Right lobe of liver (tissue), 6 donors: Measurements from ENCODE around the gene LRRC31. TPM values are rescaled to one million over a fixed set of nuclear protein-coding genes. Genes with fewer than 3 reads are reported as not detected.
A peak's percentile ranks its signal among the peaks of the same experiment; 100 is the strongest.

Experiments
- ATAC-seq, 4 donors: fragments of 200-7000 bp; cut with Tn5 transposase; one replicate each; pipeline ENCODE4 v1.9.1; 2020; ENCODE audit warnings: mild to moderate bottlenecking in 4 of 4, moderate library complexity in 4 of 4
- DNase-seq, 3 donors: peaks; one replicate each; pipeline ENCODE4 v3.0.0-alpha.2; 2020
- H3K27ac ChIP-seq, 3 donors: fragments of 200-600 bp; one replicate each; pipeline ENCODE4 v1.8.0; 2022
- H3K27me3 ChIP-seq, 2 donors: fragments of 200-600 bp; one replicate each; pipeline ENCODE4 v1.8.0; 2022
- H3K36me3 ChIP-seq, 4 donors: fragments of 200-600 bp; sonication (generic) in 1 of 4; one replicate each; pipeline versions ENCODE4 v1.5.1 to v1.8.0; 2017 to 2022; ENCODE audit warnings: control low read depth in 1 of 4
- H3K4me1 ChIP-seq, 4 donors: fragments of 200-600 bp; sonication (generic) in 1 of 4; one replicate each; pipeline versions ENCODE4 v1.5.1 to v1.8.0; 2017 to 2022; ENCODE audit warnings: control low read depth in 1 of 4
- H3K4me3 ChIP-seq, 3 donors: fragments of 200-600 bp; one replicate each; pipeline ENCODE4 v1.8.0; 2022
- H3K9me3 ChIP-seq, 4 donors: fragments of 200-600 bp; sonication (generic) in 1 of 4; one replicate each; pipeline versions ENCODE4 v1.5.1 to v1.8.0; 2017 to 2022; ENCODE audit warnings: control low read depth in 1 of 4
- POLR2A ChIP-seq: fragments of 450-650 bp; IDR thresholded peaks from one replicate; pipeline ENCODE4 v1.6.1; 2017; ENCODE audit warnings: antibody characterized with exemption, mild to moderate bottlenecking
- WGBS: methylation state at CpG from one replicate; pipeline ENCODE4 v1.1.6; 2018; ENCODE audit warnings: low coverage, low lambda C conversion rate; ENCODE audit not compliant: insufficient coverage; ENCODE audit errors: missing lambda C conversion rate; 5-methylcytosine and 5-hydroxymethylcytosine counted together
- intact Hi-C, 2 donors: fragments of 100-400 bp; cut with DNase I; formaldehyde crosslinking; loops; one replicate each; pipeline versions ENCODE4 v1.11.2 to v1.14.1; 2022
- total RNA-seq, 6 experiments: library from RNA; depleted of rRNA in 2 of 6; stranded (reverse); fragments of >200 nt in 2 of 6; fragmentation: NEBNext Ultra II Directional in 3 of 6; extraction: Animal tissue kit (Norgen Biotek cat#: 25700) in 3 of 6; gene quantifications; one replicate each; pipeline versions ENCODE4 v1.1.0 to v1.2.4, GENCODE V29; 2016 to 2023
- TF ChIP-seq, protein P1 (sequence below), 4 donors: fragments of 200-600 bp in 3 of 4; fragments of 450-650 bp in 1 of 4; IDR thresholded peaks; one replicate each; pipeline versions ENCODE4 v1.5.1 to v1.8.0; 2016 to 2022; ENCODE audit warnings: antibody characterized with exemption in 4 of 4, mild to moderate bottlenecking in 2 of 4
- donor health status: DM: no; HTN: yes; CAD: no.
- donor health status: DM: no; HTN: no; CAD: no.
- donor health status: DM: no; HTN: no; CAD: no.
- donor health status: DM: no; HTN: yes; CAD: no.
- donor health status: DM: no; HTN: yes; CAD: no.

The LRRC31 gene
- total RNA-seq, 6 experiments from 2014 or later: 0.78 to 5.0 (median 2.2) TPM

DNA sequence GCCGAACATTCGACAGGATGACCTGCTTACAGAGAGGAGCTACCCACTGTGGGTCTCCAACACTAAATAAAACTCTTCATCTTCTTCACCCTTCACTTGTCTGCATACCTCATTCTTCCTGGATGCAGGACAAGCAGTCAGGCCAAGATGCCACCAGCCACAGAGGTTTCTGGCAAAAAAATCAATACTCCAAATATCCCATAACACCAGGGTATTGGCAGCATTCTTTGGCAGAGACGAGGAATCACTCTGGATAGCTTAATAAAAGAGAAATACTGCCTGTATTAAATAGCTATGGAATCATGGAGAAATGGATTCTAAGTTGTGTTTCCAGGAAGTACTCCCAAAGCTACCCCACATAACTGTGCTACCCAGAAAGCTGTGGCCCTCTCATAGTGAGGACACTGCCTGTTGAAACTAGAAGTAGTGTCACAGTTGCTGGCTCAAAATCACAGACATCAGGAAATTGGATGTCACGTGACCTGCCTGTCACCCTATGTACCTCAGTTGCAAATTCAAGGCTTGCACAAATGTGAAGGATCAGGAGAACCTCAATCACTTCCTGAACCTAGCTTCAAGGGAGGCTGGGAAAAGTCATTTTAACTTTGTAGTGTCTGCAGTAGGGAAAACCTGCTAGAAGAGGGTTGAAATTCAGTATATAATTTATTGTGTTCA lies 11.0 kb upstream of the LRRC31 start:
- intact Hi-C loops: no loop called here
- Histone ChIP-seq H3K9me3 (no peaks in the 10 kb centered on the region), H3K4me3 (no peak overlapping the region), H3K27ac (no peak overlapping the region), H3K4me1 (peaks cover 0 to 7% (median 0%) of the 10 kb centered on the region in 4 donors), H3K36me3 (no peaks in the 10 kb centered on the region), H3K27me3 (no peaks in the 10 kb centered on the region)
- DNase-seq (no peak), ATAC-seq (peak in 3 of 4 donors; percentile 33 to 56 (median 40))
- 72% methylated on average over 3 of the region's 4 CpGs for WGBS
- TF ChIP-seq, protein P1, sequence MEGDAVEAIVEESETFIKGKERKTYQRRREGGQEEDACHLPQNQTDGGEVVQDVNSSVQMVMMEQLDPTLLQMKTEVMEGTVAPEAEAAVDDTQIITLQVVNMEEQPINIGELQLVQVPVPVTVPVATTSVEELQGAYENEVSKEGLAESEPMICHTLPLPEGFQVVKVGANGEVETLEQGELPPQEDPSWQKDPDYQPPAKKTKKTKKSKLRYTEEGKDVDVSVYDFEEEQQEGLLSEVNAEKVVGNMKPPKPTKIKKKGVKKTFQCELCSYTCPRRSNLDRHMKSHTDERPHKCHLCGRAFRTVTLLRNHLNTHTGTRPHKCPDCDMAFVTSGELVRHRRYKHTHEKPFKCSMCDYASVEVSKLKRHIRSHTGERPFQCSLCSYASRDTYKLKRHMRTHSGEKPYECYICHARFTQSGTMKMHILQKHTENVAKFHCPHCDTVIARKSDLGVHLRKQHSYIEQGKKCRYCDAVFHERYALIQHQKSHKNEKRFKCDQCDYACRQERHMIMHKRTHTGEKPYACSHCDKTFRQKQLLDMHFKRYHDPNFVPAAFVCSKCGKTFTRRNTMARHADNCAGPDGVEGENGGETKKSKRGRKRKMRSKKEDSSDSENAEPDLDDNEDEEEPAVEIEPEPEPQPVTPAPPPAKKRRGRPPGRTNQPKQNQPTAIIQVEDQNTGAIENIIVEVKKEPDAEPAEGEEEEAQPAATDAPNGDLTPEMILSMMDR (IDR thresholded peaks at IDR 0.05): no peak
- TF ChIP-seq POLR2A: no peak

DNA sequence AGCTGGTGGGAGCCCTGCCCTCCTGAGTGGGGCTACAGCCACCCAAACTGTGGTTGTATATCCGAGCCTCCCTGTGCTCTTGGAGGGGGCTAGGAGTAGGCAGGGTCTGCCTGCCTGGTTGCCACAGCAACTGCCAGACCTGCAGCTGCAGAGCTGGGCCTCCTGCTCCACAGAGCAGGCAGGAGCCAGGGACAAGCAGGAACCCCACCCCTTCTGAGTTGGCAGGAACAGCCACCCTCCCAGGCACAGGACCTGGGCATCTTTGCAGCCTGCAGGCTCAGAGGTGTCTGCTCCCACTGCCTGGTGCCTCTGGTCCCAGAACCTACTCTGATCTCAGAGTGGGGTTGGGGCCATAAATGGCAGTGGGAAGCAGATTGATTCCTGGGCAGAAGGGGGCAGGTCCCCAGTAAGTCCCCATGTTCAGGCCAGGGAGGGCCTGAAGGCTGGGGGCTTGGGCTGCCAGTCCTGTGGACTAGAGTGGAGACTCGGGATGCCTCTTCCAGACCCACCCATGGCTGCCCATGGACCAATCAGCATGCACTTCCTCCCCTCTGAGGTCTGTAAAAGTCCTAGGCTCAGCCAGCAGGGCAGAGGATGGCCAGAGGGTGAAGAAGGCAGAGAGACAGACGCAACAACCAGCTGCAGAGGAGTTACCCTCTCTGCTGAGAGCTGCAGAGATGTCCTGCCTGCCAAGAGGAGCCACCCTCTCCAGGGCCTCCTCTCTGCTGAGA lies 10.3 kb upstream of the LRRC31 start:
- H3K36me3 ChIP-seq: no peaks in the 10 kb centered on the region
- no peaks in the 10 kb centered on the region for H3K27me3 ChIP-seq
- intact Hi-C loops: no loop called here
- H3K9me3 ChIP-seq: no peaks in the 10 kb centered on the region
- H3K27ac ChIP-seq: no peak overlapping the region
- TF ChIP-seq, protein P1 (IDR thresholded peaks at IDR 0.05): no peak
- no peak for TF ChIP-seq POLR2A
- peaks cover 0 to 7% (median 0%) of the 10 kb centered on the region in 4 donors for H3K4me1 ChIP-seq
- no peak overlapping the region for H3K4me3 ChIP-seq
- ATAC-seq (peak in 2 of 4 donors; percentile 7 to 20), DNase-seq (no peak)
- no CpG with 5 or more reads among the region's 3 CpGs for WGBS

DNA sequence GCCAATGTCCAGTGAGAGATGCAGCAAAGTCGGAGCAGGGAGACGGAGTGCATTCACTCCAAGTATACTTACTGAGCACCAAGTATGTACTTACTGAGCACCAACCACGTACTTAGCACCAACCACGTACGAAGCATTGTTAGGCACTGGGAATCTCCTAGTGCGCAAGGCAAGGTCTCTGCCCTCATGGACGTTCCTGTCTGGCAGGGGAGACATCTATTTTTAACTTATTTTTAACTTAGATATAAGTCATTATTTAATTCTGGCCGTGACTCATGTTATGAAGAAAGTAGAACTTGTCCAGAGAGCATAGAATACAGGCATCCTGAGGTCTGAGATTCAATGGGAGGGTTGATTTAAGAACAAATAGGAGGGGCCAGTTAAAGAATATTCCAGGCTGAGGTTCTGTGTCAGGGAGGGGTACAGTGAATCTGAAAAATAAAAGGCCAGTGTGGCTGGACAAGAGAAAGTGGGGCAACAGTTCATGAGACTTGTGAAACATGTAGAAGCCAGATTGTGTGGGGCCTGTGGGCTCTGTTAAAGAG lies 9.3 kb upstream of the LRRC31 start:
- TF ChIP-seq POLR2A: no peak
- TF ChIP-seq, protein P1 (IDR thresholded peaks at IDR 0.05): no peak

DNA sequence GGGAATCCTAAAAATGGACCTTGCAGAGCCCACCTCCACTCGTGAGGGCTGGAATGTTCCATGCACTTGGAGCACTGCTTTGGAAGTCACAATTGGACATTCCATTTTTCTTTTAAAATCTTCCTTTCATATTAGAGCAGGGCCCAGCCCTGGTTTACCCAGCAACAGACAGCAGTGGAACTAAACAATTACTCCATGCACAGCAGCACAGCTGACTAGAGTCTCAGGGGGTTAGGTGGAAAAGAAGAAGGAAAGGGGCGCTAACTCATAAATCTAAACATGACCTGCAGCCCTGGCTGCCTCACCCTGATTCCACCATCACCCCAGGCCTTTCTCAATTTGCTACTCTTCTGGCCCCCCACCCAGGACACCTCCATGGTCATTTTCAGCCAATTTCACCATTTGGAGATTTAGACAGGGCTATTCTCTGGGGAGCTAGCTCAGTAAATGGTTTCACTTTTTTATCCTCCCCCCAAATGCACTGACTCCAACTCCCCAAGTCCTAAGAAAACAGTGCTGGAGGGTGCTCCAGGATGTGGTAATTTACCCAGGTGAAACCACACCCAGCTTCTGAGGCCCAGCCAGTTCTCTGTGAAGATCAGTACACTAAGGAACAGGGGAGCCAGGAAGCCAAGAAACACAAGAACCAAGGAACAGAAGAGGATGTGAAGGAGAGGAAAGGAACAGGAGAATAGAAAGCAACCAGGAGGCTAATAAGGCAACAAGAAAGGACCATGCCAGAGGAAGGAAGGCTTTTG lies 1.6 kb upstream of the LRRC31 start:
- intact Hi-C loops: no loop called here
- Histone ChIP-seq H3K27ac (no peak overlapping the region), H3K27me3 (no peaks in the 10 kb centered on the region), H3K4me1 (peaks cover 0 to 6% (median 3%) of the 10 kb centered on the region in 4 donors), H3K9me3 (no peaks in the 10 kb centered on the region), H3K36me3 (no peaks in the 10 kb centered on the region), H3K4me3 (no peak overlapping the region)
- ATAC-seq (no peak), DNase-seq (no peak)
- TF ChIP-seq POLR2A: no peak
- TF ChIP-seq, protein P1 (IDR thresholded peaks at IDR 0.05): no peak
- WGBS: 94% methylated on average over 2 of the region's 2 CpGs

More for the DNA sequence above, 9.3 kb upstream of the LRRC31 start:
- H3K36me3 ChIP-seq: no peaks in the 10 kb centered on the region
- H3K27me3 ChIP-seq: no peaks in the 10 kb centered on the region
- 54% methylated on average over 4 of the region's 8 CpGs for WGBS
- H3K4me1 ChIP-seq: peaks cover 0 to 7% (median 0%) of the 10 kb centered on the region in 4 donors
- H3K27ac ChIP-seq: no peak overlapping the region
- intact Hi-C loops: no loop called here
- no peak for DNase-seq
- H3K4me3 ChIP-seq: no peak overlapping the region
- ATAC-seq: no peak
- no peaks in the 10 kb centered on the region for H3K9me3 ChIP-seq
